ENCODE measurements around the gene KCNG2.
"Not testable (repeated sequence)": the region's sequence is repeated elsewhere in the genome, so short reads cannot be mapped to it uniquely, and the experiment has no call there.

DNA sequence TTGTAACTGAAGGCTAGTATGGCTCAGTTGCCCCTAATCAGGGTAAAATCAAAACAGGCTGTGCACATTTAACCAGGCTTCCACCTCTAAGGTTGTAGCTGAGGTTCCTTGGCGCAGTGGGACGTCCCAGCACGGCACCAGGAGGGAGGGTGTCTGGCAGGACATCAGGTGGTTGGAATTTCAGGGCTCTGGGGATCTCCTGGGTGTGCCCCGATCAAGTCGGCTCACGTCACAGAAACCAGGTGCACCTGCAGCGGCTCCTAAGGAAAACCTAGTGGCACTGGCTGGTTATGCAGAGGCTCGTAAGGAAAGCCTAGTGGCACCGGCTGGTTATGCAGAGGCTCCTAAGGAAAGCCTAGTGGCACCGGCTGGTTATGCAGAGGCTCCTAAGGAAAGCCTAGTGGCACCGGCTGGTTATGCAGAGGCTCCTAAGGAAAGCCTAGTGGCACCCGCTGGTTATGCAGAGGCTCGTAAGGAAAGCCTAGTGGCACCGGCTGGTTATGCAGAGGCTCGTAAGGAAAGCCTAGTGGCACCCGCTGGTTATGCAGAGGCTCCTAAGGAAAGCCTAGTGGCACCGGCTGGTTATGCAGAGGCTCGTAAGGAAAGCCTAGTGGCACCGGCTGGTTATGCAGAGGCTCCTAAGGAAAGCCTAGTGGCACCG is 45.7 kb upstream of the KCNG2 start:
- TF ChIP-seq TEAD4 (IDR thresholded peaks at IDR 0.05; ENCODE audit: low read depth, low read length); SRF (IDR thresholded peaks at IDR 0.05; ENCODE audit: low read depth, low read length); POLR2AphosphoS5 (IDR thresholded peaks at IDR 0.05; ENCODE audit: low read depth, low read length); EZH2 (IDR thresholded peaks at IDR 0.05; ENCODE audit: low read depth, low read length, severe bottlenecking); TAF1 (IDR thresholded peaks at IDR 0.05; ENCODE audit: low read depth, low read length); ZNF274 (IDR thresholded peaks at IDR 0.05; ENCODE audit: borderline replicate concordance, extremely low read depth, low read length); YY1 (IDR thresholded peaks at IDR 0.05; ENCODE audit: low read depth, low read length); RFX5 (IDR thresholded peaks at IDR 0.05; ENCODE audit: borderline replicate concordance, low read depth, low read length); CHD2 (IDR thresholded peaks at IDR 0.05; ENCODE audit: low read length); EGR1 (IDR thresholded peaks at IDR 0.05; ENCODE audit: borderline replicate concordance, low read depth, low read length); PHF8 (conservative IDR thresholded peaks at IDR 0.05; ENCODE audit: low read depth, low read length); POLR2A (IDR thresholded peaks at IDR 0.05; ENCODE audit: control extremely low read depth in 1 of 2, low read depth in 2 of 2, low read length in 2 of 2); CEBPB (IDR thresholded peaks at IDR 0.05; ENCODE audit: low read depth, low read length): not testable (repeated sequence)
- TF ChIP-seq, protein P1, sequence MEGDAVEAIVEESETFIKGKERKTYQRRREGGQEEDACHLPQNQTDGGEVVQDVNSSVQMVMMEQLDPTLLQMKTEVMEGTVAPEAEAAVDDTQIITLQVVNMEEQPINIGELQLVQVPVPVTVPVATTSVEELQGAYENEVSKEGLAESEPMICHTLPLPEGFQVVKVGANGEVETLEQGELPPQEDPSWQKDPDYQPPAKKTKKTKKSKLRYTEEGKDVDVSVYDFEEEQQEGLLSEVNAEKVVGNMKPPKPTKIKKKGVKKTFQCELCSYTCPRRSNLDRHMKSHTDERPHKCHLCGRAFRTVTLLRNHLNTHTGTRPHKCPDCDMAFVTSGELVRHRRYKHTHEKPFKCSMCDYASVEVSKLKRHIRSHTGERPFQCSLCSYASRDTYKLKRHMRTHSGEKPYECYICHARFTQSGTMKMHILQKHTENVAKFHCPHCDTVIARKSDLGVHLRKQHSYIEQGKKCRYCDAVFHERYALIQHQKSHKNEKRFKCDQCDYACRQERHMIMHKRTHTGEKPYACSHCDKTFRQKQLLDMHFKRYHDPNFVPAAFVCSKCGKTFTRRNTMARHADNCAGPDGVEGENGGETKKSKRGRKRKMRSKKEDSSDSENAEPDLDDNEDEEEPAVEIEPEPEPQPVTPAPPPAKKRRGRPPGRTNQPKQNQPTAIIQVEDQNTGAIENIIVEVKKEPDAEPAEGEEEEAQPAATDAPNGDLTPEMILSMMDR (IDR thresholded peaks at IDR 0.05; ENCODE audit: control extremely low read depth in 1 of 3, insufficient read depth in 1 of 3, low read depth in 1 of 3, low read length in 3 of 3), result peak; percentile 8 to 77 (median 58)

All from H1 (cell line).